Measurements from ENCODE around the gene CCDC136.

CCDC136 gene

GRCh38 chr7:128846781-128847444, 55.1 kb downstream of the CCDC136 start:
- FAIRE-seq: no peak

- FAIRE-seq: no peak
Measured at GRCh38 chr7:128847721-128848211, 56.0 kb downstream of the CCDC136 start.

- no peak for FAIRE-seq
Measured at GRCh38 chr7:128848289-128849155, 56.8 kb downstream of the CCDC136 start.

- no peak for FAIRE-seq
Measured at GRCh38 chr7:128849156-128849515, 57.4 kb downstream of the CCDC136 start.

- FAIRE-seq: no peak
Measured at GRCh38 chr7:128849804-128850490, 58.2 kb downstream of the CCDC136 start.

GRCh38 chr7:128852537-128853254, 60.9 kb downstream of the CCDC136 start:
- no peak for FAIRE-seq

GRCh38 chr7:128853799-128854198, 62.0 kb downstream of the CCDC136 start:
- FAIRE-seq: no peak

- no peak for FAIRE-seq
Measured at GRCh38 chr7:128854396-128854795, 62.6 kb downstream of the CCDC136 start.

GRCh38 chr7:128855559-128855958, 63.8 kb downstream of the CCDC136 start:
- peak; percentile 91 for FAIRE-seq

- FAIRE-seq: no peak
Measured at GRCh38 chr7:128856001-128856718, 64.4 kb downstream of the CCDC136 start.

GRCh38 chr7:128858380-128859231, 66.8 kb downstream of the CCDC136 start:
- no peak for FAIRE-seq

GRCh38 chr7:128859232-128860157, 67.7 kb downstream of the CCDC136 start:
- FAIRE-seq: no peak

GRCh38 chr7:128860158-128861073, 68.6 kb downstream of the CCDC136 start:
- no peak for FAIRE-seq

- no peak for FAIRE-seq
Measured at GRCh38 chr7:128861957-128862570, 70.3 kb downstream of the CCDC136 start.

GRCh38 chr7:128862571-128863432, 71.0 kb downstream of the CCDC136 start, which contains the start of gene ATP6V1F:
ATP6V1F (plus strand) TSS chr7:128862856; CDS start chr7:128862905, 49 bp downstream.
- FAIRE-seq: peak; percentile 97

- FAIRE-seq: no peak
Measured at GRCh38 chr7:128863433-128863989, 71.7 kb downstream of the CCDC136 start.

- FAIRE-seq: no peak
Measured at GRCh38 chr7:128865303-128865702, 73.5 kb downstream of the CCDC136 start.
